GM12891 (cell line): Measurements from ENCODE around the gene TMEM259.

Experiments
- POLR2A ChIP-seq: IDR thresholded peaks from 2 replicates; pipeline ENCODE4 v1.6.1; 2011; ENCODE audit warnings: low read depth, low read length, control low read depth
- POLR2AphosphoS5 ChIP-seq: IDR thresholded peaks from 2 replicates; pipeline ENCODE4 v1.6.1; 2011; ENCODE audit warnings: low read depth, low read length, control low read depth
- SPI1 ChIP-seq: IDR thresholded peaks from 2 replicates; pipeline ENCODE4 v1.6.1; 2011; ENCODE audit warnings: low read depth, low read length, control low read depth
- TAF1 ChIP-seq: IDR thresholded peaks from 2 replicates; pipeline ENCODE4 v1.6.1; 2011; ENCODE audit warnings: low read depth, low read length, control low read depth

- TF ChIP-seq TAF1, result no peak
- no peak for TF ChIP-seq POLR2A
- TF ChIP-seq POLR2AphosphoS5, result peak; percentile 56; the same call in 1 of the 2 replicates
- no peak for TF ChIP-seq SPI1
Measured at GRCh38 chr19:1035998-1036621, 15.2 kb upstream of the TMEM259 start.
